Ammon's horn (tissue), 1 donor: Measurements from ENCODE around the gene CNEP1R1.

ENCODE experiments used
- DNase-seq: peaks from one replicate; pipeline ENCODE4 v3.0.0-alpha.2; 2016; ENCODE audit warnings: low spot score

The CNEP1R1 gene

DNA sequence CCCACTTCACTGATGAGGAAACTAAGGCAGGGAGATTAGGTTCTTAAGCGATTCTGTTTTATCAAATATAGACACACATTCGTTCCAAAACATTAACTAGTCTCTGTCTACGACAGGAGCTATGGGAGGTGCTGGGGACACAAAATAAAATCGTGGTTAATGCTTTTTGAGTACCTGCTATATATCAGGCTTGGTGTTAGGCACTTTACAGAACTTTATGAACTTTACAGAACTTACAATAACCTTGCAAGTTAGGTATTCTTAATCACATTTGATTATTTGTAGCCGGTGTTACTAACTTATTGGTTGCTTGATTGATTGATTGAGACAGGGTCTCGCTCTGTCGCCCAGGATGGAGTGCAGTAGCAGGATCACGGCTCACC, 40.2 kb downstream of the CNEP1R1 start:
- no peak for DNase-seq

DNA sequence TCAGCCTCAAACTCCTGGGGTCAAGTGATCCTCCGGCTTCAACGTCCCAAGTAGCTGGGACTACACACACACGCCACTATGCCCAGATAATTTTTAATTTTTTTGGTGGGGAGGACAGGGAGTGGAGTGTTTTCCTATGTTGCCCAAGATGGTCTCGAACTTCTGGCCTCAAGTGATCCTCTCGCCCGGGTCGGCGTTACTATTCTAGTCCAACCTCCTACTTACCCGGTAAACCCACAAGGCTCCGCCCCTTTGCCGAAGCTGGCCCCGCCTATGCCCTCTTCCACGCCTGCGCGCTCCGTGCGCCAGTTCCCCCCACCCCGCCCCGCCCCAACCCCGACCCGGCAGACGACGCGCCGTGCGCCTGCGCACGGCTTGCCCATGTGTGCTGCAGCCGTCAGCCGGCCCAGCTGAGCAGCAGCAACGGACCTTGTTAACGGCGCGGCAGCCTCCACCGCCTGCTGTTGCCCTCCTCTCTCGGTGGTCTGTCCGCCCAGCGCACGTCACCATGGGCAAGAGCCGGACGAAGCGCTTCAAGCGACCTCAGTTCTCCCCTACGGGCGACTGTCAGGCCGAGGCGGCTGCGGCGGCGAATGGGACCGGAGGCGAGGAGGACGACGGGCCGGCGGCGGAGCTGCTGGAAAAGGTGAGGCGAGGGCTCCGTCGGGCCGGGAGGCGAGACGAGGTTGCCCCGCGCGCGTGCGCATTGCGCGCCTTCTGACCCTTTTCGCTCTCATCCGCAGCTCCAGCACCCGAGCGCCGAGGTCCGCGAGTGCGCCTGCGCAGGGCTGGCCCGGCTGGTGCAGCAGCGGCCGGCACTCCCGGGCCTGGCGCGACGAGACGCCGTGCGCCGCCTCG, 40.8 kb downstream of the CNEP1R1 start, which contains the start of gene HEATR3:
TSS of gene HEATR3 (plus strand) at position 347 of the 858 bp plus-strand sequence. CDS start at position 509, 162 bp downstream.
- DNase-seq = peak; percentile 94

DNA sequence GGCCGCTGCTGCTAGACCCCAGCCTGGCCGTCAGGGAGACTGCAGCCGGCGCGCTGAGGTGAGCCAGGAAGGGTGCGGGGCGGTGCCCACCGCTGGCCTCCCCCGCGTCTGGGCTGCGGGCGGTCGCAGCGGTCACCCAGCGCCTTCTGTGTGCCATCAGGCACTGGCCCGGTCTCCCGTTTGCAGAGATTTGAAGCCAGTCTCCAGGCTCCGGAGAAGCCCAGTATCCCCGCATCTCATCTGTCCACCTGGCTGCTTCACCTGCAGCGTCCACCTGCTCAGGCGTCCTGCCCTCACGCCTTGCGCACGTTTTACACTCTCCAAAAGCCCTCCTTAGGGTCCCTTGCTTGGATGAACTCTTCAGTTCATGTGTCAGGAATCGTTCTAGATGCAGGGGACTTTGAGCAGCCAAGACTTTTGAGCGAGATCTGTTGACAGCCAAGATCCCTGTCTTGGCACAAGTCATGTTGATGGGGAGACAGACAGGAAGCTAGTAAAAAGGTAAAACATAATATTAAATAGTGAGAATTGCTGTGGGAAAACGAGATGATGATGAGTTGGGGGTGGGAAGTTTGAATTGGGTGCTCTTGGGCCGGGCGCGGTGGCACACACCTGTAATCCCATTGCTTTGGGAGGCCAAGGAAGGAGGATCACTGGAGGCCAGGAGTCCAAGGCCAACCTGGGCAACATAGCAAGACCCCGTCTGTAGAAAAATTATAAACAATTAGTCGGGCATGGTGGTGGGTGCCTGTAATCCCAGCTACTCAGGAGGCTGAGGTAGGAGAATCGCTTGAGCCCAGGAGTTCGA, 41.7 kb downstream of the CNEP1R1 start:
- DNase-seq = no peak

DNA sequence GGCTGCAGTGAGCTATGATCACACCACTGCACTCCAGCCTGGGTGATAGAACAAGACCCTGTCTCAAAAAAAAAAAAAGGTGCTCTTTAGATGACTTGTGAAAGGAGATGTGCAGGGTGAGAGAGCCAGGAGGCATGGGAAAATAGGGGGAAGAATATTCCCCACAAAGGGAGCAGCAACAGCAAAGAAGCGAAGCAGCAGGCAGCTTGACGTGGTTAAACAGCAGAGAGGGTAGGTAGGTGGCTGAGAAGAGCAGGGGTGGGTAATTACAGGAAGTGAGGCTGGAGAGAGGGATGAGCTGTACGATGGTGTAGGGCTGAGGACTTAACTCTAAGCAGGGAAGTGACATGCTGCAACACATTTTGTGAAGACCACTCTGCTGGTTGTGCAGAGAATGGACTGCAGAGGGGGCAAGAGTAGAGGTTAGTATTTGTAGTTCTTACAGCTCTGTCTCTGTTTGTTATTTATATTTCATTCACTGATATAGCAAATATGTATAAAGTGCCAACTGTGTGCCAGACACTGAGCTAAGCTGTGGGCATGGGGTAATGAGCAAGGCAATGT, 42.3 kb downstream of the CNEP1R1 start:
- DNase-seq = peak; percentile 34

DNA sequence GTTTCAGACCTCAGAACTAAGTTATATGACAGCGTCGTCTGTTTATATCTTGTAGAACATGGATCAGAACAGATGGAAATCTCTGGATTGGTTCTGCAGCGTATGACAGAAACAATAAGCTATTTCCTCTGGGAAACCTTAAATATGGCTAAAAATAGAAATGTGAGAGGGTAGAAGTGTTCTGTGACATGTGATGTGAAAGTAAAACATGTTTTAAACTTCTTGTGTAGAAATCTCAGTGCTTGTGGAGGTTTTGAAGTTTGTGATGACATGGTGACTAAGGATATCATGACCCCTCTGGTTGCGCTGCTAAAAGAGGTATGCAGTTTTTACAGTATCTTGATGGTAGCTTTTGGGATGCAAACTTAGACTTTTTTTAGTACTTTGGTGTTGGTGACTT, 43.5 kb downstream of the CNEP1R1 start:
- DNase-seq = no peak

DNA sequence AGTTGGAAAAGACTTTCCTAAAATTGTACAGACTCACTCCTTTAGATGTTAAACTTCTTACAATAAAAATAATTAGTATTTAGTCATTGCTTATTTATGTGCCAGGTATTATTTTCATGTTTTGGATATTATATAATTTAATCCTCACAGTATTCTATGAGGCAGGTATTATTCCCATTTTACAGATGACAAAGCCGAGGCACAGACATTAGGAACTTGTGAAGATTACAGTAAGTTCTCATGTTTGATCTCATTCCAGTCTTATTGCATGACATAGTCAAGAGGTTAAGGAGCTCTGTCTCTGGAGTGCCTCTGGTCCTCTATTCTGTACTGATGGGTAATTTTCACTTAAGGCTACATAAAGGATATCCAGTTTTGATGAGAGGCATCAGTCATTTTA, 44.0 kb downstream of the CNEP1R1 start:
- DNase-seq = no peak

DNA sequence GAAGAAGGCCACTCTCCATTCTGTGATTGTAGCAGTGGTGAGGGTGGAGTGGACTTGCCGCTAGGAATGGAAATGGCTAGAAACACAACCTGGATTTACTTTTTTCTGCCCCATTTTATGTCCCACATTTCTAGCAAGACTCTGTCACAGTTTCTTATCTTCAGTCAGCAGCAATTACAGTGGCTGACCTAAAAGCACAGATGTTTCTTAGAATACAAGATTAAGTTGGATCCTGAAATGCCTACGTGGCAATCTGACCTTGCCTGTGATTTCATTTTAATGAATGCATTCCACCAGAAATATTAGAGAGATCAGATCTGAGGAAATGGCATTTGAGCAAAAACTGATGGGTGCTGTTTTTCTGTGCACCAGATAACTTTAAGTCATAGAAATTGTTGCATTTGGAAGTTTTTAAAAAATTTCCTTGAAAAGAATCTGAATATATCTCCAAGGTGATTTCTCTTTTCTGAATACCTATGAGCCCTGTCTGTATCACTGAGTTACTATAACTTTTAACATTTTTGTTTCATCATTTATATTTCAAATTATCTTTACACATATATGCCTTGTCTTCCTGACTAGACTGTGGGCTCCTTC, 46.1 kb downstream of the CNEP1R1 start:
- DNase-seq = no peak

DNA sequence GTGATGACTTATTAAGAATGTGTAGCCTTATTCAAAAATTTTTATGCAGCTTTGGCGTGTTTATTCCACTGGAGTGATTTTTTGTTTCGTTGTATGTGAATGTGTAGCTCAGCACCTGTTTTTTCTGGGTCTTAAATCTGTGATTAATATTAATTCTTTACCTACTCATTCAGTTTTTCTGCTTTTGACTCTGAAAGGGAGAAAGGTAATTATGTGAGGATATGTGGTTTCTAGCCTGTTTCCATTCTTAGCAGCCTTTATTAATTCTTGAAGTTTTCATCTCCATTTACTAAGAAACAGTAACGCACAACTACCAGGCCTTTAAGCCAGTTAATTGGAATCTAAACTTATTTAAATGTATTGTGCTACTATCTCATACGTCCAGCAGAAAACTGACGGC, 47.7 kb downstream of the CNEP1R1 start:
- DNase-seq = no peak

DNA sequence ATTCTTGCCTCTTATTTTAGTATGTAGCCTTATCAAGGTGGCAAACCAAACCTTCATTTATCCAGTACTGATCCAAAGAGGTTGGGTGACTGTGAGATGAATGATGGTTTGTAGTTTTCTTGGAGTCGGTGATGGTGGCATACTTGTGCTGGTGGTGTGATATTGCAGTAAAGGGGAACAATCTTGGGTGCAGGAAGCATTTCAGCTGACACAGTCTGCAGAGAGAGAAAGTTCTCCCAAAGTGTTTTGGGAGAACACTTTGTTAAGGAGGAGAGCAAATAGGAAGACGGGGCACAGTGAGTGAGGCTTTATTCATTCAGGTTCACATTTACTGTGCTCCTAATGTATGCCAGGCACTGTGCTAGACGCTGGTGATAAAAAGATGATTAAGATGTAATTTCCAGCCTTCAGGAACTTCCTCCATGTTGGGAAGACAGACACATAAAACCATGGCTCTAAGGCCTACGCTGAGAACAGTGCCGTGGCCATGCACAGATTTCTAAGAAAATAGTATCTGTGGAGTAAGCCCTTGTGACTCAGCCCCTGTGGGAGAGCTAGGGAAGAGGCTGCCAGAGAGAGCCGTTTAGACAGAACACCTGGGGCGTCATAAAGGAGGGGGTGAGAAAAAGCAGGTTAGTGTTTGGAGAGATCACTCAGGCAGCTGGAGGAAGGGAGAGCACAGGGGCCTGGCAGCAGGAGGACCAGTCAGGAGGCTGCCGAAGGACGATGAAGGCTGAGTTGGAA, 54.5 kb downstream of the CNEP1R1 start:
- DNase-seq = no peak

DNA sequence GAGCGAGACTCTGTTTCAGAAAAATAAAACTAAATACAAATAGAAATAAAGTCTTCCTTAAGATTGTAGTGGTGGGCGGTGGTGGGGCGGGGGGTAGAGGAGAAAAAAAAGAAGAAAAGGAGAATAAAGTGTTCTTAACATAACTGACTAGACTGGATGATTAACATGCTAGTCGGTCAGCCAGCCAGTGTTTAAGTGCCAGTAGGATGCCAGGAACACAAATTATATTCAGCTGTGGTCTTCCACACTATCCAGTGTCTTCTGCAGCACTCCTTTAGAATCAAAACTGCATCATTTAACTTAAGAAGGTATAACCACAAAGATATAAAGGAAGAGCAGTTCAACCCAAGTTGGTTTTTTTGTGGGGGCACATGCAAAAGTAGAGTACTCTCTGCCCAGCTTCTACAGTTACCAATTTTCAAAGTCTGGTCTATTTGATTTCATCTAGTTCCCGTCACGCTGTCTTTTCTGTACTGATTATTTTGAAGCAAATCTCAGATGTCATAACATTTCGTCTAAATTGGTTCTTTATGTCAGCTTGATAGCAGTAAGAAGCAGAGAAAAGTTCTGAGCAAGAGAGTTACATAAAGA, 56.5 kb downstream of the CNEP1R1 start:
- DNase-seq = no peak

DNA sequence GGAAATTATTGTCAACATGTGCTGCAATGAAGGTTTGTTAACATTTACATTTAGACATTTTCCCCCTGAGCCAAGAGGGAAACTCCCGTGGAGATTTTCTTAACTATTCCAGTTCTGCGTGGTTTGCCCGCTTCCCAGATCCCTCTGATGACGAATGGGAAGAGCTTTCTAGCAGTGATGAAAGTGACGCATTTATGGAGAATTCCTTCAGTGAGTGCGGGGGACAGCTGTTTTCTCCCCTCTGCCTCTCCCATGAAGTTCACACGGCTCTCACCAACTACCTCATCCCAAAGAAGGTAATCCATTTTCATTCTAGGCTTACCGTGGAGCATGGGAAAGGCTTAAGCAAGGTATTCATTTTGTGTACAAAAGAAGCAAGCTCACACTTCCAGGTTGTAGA, 59.0 kb downstream of the CNEP1R1 start:
- no peak for DNase-seq

DNA sequence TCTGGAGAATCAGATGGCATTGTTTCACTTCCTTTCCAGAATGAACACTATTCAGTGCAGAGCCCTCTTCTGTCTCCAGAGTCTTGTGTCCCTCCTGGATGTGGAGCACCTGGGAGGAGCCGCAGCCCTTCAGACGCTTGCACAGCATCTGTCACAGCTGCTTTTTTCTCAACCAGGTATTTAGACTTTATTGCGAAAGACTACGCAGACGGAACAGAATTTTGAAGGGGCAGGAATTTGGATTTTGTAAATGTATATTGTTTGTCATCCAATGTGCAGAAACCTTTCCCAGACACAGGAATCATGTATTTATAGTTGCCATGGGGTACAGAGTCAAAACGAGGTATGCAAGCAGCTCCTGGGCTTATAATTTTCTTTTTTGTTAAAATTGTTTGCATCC, 61.2 kb downstream of the CNEP1R1 start:
- DNase-seq = no peak
